Fibroblast of lung (primary cell): ENCODE measurements around the gene SCIMP.

Experiments used
- EZH2 ChIP-seq: IDR thresholded peaks from 2 replicates; pipeline ENCODE4 v1.5.1; 2012; ENCODE audit warnings: low read length, control low read depth, mild to moderate bottlenecking; ENCODE audit errors: missing control alignments
- TF ChIP-seq, protein P1 (sequence below), 2 donors: IDR thresholded peaks in 1 of 2; conservative IDR thresholded peaks in 1 of 2; 1 replicate in 1 of 2; 2 replicates in 1 of 2; pipeline ENCODE4 v1.5.1; 2011 to 2012; ENCODE audit warnings: low read length in 2 of 2, control low read depth in 1 of 2, inconsistent platforms in 1 of 2, low read depth in 1 of 2, mild to moderate bottlenecking in 1 of 2

DNA sequence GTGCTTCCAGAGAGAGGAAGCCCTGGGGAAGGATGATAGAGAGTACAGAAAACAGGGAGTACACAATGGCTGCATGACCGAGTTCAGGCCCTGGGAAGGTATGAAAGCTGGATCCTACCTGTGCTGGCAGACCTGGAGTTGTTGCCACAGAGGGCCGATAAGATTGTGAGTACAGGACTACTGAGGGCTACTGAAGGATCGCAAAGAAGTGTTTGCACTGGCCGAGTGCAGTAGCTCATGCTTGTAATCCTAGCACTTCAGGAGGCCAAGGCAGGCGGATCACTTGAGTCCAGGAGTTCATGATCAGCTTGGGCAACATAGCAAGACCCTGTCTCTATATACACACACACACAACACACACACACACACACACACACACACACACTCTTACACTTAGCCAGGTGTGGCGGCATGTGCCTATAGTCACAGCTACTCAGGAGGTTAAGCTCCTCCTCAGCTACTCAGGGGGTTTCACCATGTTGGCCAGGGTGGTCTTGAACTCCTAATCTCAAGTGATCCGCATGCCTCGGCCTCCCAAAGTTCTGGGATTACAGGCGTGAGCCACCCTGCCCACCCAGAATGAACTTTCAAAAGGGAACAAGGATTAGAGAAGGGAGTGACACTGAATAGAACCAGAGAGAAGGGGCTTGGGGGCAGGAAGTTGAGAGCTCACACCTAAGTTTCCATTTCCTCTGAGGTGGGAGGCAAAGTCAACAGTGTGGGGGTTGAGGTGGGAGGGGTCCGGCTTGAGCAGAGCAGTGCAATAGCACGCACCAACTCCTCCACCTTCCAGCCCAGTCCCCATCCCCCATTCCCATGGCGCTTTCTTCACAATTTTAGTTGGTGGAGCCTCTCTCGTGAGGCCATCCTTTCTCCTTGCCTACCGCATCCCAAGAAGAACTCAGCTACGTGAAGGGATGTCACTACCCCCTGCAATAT, 7.5 kb downstream of the SCIMP start:
- TF ChIP-seq, protein P1, sequence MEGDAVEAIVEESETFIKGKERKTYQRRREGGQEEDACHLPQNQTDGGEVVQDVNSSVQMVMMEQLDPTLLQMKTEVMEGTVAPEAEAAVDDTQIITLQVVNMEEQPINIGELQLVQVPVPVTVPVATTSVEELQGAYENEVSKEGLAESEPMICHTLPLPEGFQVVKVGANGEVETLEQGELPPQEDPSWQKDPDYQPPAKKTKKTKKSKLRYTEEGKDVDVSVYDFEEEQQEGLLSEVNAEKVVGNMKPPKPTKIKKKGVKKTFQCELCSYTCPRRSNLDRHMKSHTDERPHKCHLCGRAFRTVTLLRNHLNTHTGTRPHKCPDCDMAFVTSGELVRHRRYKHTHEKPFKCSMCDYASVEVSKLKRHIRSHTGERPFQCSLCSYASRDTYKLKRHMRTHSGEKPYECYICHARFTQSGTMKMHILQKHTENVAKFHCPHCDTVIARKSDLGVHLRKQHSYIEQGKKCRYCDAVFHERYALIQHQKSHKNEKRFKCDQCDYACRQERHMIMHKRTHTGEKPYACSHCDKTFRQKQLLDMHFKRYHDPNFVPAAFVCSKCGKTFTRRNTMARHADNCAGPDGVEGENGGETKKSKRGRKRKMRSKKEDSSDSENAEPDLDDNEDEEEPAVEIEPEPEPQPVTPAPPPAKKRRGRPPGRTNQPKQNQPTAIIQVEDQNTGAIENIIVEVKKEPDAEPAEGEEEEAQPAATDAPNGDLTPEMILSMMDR (conservative IDR thresholded peaks at IDR 0.05 in 1 of 2, IDR thresholded peaks at IDR 0.05 in 1 of 2; ENCODE audit: low read depth in 1 of 2, low read length in 2 of 2): no peak
- no peak for TF ChIP-seq EZH2
